ENCODE results near the gene TGM3. TPM values are rescaled to one million over a fixed set of nuclear protein-coding genes. Genes with fewer than 3 reads are reported as not detected.

The TGM3 gene
- total RNA-seq, 2 donors from 2014 or later = not detected

- H3K4me1 ChIP-seq = no peaks in the 10 kb centered on the region
- H3K27ac ChIP-seq = no peak overlapping the region
- H3K4me3 ChIP-seq = no peak overlapping the region
- H3K27me3 ChIP-seq = no peaks in the 10 kb centered on the region
- H3K36me3 ChIP-seq = no peaks in the 10 kb centered on the region
- no peak for TF ChIP-seq CTCF (IDR thresholded peaks at IDR 0.05)
- DNase-seq (ENCODE audit: low spot score) = no peak
- no peaks in the 10 kb centered on the region for H3K9me3 ChIP-seq
Measured at GRCh38 chr20:2289475-2289874, 6.3 kb upstream of the TGM3 start.

- Histone ChIP-seq H3K4me1 (no peaks in the 10 kb centered on the region), H3K4me3 (no peak overlapping the region), H3K27me3 (no peaks in the 10 kb centered on the region), H3K27ac (no peak overlapping the region), H3K9me3 (no peaks in the 10 kb centered on the region), H3K36me3 (no peaks in the 10 kb centered on the region)
- no peak for DNase-seq (ENCODE audit: low spot score)
- TF ChIP-seq CTCF (IDR thresholded peaks at IDR 0.05) = no peak
Measured at GRCh38 chr20:2290486-2290885, 5.3 kb upstream of the TGM3 start.

DNA sequence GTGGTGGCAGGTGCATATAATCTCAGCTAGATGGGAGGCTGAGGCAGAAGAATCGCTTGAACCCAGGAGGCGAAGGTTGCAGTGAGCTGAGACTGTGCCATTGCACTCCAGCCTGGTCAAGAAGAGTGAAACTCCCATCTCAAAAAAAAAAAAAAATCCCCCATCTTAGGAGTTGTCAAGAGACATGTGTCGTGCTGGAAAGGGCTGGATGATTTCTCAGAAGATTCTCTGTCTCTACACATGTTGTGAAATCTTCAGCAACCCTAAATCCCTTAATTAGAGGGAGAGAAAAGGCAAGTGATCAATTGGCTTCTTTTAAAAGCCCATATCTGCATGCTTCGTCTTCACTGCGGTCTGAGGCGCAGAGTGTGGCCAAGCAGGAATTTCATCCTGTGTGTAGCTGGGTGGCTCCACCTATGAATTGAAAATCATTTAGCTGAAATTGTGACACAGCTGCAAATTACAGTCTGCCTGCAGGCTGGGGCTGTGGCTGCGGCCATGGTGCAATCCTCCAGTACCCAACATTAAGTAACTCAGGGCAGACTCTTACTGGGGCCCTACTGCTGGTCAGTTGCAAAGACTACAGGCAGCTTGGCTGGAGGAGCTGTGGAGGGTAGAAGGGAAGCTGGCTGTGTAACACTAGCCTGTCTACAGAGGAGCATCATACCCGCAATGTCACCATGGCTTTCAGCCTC lies 3.2 kb upstream of the TGM3 start:
- TF ChIP-seq CTCF (IDR thresholded peaks at IDR 0.05) = no peak
- Histone ChIP-seq H3K36me3 (no peaks in the 10 kb centered on the region), H3K27ac (no peak overlapping the region), H3K4me3 (no peak overlapping the region), H3K9me3 (no peaks in the 10 kb centered on the region), H3K27me3 (no peaks in the 10 kb centered on the region), H3K4me1 (no peaks in the 10 kb centered on the region)
- DNase-seq (ENCODE audit: low spot score) = no peak

GRCh38 chr20:2293486-2293885 lies 2.3 kb upstream of the TGM3 start:
- no peak for TF ChIP-seq CTCF (IDR thresholded peaks at IDR 0.05)
- no peak for DNase-seq (ENCODE audit: low spot score)
- Histone ChIP-seq H3K27me3 (no peaks in the 10 kb centered on the region), H3K4me1 (no peaks in the 10 kb centered on the region), H3K36me3 (no peaks in the 10 kb centered on the region), H3K4me3 (no peak overlapping the region), H3K9me3 (no peaks in the 10 kb centered on the region), H3K27ac (no peak overlapping the region)

GRCh38 chr20:2293971-2294370 lies 1.8 kb upstream of the TGM3 start:
- DNase-seq (ENCODE audit: low spot score) = no peak
- H3K36me3 ChIP-seq = no peaks in the 10 kb centered on the region
- H3K4me3 ChIP-seq = no peak overlapping the region
- no peak overlapping the region for H3K27ac ChIP-seq
- TF ChIP-seq CTCF (IDR thresholded peaks at IDR 0.05) = no peak
- H3K27me3 ChIP-seq = no peaks in the 10 kb centered on the region
- no peaks in the 10 kb centered on the region for H3K9me3 ChIP-seq
- H3K4me1 ChIP-seq = no peaks in the 10 kb centered on the region

DNA sequence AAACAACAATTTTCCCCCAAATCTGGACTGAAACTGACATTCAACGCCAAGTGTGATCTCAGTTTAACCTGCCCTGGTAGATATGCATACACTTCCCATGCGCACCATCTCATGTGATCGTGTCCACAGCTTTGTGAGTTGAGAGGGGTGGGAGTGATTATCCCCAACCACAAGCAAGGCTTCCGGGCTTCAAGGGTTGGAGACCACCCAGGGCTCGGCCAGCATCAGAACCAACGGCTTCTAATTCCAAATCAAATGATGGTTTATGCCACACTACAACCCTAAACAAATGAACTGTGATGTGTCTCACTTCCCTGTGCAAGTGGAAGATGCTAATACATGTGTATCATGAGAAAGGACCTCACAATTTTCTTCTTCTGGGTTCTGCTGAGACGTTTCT lies 515 bp upstream of the TGM3 start:
- no peaks in the 10 kb centered on the region for H3K27me3 ChIP-seq
- no peak overlapping the region for H3K4me3 ChIP-seq
- no peak for DNase-seq (ENCODE audit: low spot score)
- no peak overlapping the region for H3K27ac ChIP-seq
- no peaks in the 10 kb centered on the region for H3K9me3 ChIP-seq
- H3K36me3 ChIP-seq = no peaks in the 10 kb centered on the region
- TF ChIP-seq CTCF (IDR thresholded peaks at IDR 0.05) = no peak
- H3K4me1 ChIP-seq = no peaks in the 10 kb centered on the region

Measured in right atrium auricular region (tissue), 2 donors.